Stomach (tissue), 4 donors: ENCODE results near the gene HOXB8.

Experiments used
- CTCF ChIP-seq, 7 experiments: fragments of 450-650 bp in 4 of 7; fragments of 200-600 bp in 3 of 7; sonication (generic) in 3 of 7; IDR thresholded peaks; one replicate each; pipeline ENCODE4 v1.5.1; 2016 to 2019; ENCODE audit warnings: antibody characterized with exemption in 7 of 7, control low read depth in 2 of 7, mild to moderate bottlenecking in 1 of 7
- EP300 ChIP-seq: sonication (generic); formaldehyde crosslinking; IDR thresholded peaks from one replicate; pipeline ENCODE4 v1.6.1; 2017; ENCODE audit warnings: antibody characterized with exemption
- POLR2A ChIP-seq, 4 donors: fragments of 450-650 bp; IDR thresholded peaks; one replicate each; pipeline ENCODE4 v1.6.1; 2016; ENCODE audit warnings: antibody characterized with exemption in 4 of 4, control low read depth in 2 of 4, mild to moderate bottlenecking in 1 of 4, moderate library complexity in 1 of 4
- POLR2AphosphoS5 ChIP-seq, 3 donors: sonication (generic); formaldehyde crosslinking; IDR thresholded peaks; one replicate each; pipeline ENCODE4 v1.6.1; 2016; ENCODE audit warnings: antibody characterized with exemption in 3 of 3

- no peak for TF ChIP-seq POLR2A (IDR thresholded peaks at IDR 0.05)
- TF ChIP-seq CTCF (IDR thresholded peaks at IDR 0.05): no peak
- no peak for TF ChIP-seq EP300
- TF ChIP-seq POLR2AphosphoS5 (IDR thresholded peaks at IDR 0.05): no peak
These were observed 18.2 kb upstream of the HOXB8 start for GRCh38 chr17:48633266-48633677.
